C4-2B (cell line): ENCODE data around the gene AP4B1.

Experiments used
- ZFX ChIP-seq: fragments of 450-650 bp; IDR thresholded peaks from 2 replicates; pipeline ENCODE4 v1.6.1; 2017
- TF ChIP-seq, protein P1 (sequence below): fragments of 450-650 bp; conservative IDR thresholded peaks from 2 replicates; pipeline ENCODE4 v1.5.1; 2017; ENCODE audit warnings: mild to moderate bottlenecking

DNA sequence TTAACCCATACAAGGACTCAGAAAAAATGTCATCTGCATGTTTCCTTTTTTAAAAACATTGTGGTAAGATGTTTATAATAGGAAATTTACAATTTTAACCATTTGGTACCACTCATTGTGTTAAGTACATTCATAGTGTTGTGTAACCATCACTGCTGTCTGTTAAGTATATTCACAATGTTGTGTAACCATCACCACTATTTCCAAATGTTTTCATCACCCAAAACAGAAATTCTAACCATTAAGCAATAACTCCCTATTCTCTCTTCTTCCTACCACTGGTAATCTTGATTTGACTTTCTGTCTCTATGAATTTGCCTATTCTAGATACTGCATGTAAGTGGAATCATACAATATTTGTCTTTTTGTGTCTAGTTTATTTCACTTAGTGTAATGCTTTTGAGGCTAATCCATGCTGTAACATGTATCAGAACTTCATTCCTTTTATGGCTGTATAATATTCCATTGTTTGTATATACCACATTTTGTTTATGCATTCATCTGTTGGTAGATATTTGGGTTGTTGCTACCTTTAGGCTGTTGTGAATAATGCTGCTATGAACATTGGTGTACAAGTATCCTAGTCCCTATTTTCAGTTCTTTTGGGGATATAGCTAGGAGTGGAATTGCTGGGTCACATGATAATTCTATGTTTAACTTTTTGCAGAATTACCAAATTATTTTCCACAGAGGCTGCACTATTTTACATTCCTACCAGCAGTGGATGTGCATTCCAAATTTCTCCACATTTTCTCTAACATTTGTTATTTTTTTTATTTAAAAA is 38.6 kb upstream of the AP4B1 start:
- TF ChIP-seq, protein P1, sequence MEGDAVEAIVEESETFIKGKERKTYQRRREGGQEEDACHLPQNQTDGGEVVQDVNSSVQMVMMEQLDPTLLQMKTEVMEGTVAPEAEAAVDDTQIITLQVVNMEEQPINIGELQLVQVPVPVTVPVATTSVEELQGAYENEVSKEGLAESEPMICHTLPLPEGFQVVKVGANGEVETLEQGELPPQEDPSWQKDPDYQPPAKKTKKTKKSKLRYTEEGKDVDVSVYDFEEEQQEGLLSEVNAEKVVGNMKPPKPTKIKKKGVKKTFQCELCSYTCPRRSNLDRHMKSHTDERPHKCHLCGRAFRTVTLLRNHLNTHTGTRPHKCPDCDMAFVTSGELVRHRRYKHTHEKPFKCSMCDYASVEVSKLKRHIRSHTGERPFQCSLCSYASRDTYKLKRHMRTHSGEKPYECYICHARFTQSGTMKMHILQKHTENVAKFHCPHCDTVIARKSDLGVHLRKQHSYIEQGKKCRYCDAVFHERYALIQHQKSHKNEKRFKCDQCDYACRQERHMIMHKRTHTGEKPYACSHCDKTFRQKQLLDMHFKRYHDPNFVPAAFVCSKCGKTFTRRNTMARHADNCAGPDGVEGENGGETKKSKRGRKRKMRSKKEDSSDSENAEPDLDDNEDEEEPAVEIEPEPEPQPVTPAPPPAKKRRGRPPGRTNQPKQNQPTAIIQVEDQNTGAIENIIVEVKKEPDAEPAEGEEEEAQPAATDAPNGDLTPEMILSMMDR, result no peak
- TF ChIP-seq ZFX, result no peak
